GM23338 (cell line): ENCODE results near the gene FAM98C.

Source experiments
- CREB1 ChIP-seq: fragments of 250-450 bp; sonication (Bioruptor Pico); IDR thresholded peaks from 2 replicates; pipeline ENCODE4 v1.5.0; 2020; ENCODE audit warnings: low read depth, mild to moderate bottlenecking, moderate library complexity
- EZH2 ChIP-seq: fragments of 200-600 bp; sonication (generic); IDR thresholded peaks from one replicate; pipeline ENCODE4 v1.8.0; 2017; ENCODE audit warnings: antibody characterized with exemption, mild to moderate bottlenecking, low read depth; ENCODE audit not compliant: unreplicated experiment
- POLR2AphosphoS5 ChIP-seq: IDR thresholded peaks from 2 replicates; pipeline ENCODE4 v1.6.1; 2016; ENCODE audit warnings: antibody characterized with exemption, low read depth
- STAT1 ChIP-seq: IDR thresholded peaks from one replicate; pipeline ENCODE4 v1.6.1; 2016; ENCODE audit warnings: antibody characterized with exemption; ENCODE audit not compliant: unreplicated experiment
- ZNF331 ChIP-seq: fragments of 250-450 bp; sonication (Bioruptor Pico); IDR thresholded peaks from 2 replicates; pipeline ENCODE4 v1.5.0; 2020; ENCODE audit warnings: low read depth, mild to moderate bottlenecking, moderate library complexity
- TF ChIP-seq, protein P1 (sequence below), 2 experiments: fragments of 200-600 bp in 1 of 2; sonication (generic) in 1 of 2; conservative IDR thresholded peaks; 2 replicates each; pipeline versions ENCODE4 v1.5.1 to v1.6.1; 2016 to 2017; ENCODE audit warnings: antibody characterized with exemption in 2 of 2, low read depth in 2 of 2, mild to moderate bottlenecking in 2 of 2, moderate library complexity in 1 of 2
- TF ChIP-seq, protein P2 (sequence below): IDR thresholded peaks from one replicate; pipeline ENCODE4 v1.6.1; 2018; ENCODE audit warnings: antibody characterized with exemption; ENCODE audit not compliant: unreplicated experiment

- TF ChIP-seq, protein P1, sequence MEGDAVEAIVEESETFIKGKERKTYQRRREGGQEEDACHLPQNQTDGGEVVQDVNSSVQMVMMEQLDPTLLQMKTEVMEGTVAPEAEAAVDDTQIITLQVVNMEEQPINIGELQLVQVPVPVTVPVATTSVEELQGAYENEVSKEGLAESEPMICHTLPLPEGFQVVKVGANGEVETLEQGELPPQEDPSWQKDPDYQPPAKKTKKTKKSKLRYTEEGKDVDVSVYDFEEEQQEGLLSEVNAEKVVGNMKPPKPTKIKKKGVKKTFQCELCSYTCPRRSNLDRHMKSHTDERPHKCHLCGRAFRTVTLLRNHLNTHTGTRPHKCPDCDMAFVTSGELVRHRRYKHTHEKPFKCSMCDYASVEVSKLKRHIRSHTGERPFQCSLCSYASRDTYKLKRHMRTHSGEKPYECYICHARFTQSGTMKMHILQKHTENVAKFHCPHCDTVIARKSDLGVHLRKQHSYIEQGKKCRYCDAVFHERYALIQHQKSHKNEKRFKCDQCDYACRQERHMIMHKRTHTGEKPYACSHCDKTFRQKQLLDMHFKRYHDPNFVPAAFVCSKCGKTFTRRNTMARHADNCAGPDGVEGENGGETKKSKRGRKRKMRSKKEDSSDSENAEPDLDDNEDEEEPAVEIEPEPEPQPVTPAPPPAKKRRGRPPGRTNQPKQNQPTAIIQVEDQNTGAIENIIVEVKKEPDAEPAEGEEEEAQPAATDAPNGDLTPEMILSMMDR (conservative IDR thresholded peaks at IDR 0.05; ENCODE audit: low read depth in 2 of 2) = no peak
- TF ChIP-seq EZH2 (no peak), CREB1 (CRISPR knock-in tag) (no peak), POLR2AphosphoS5 (no peak), ZNF331 (CRISPR knock-in tag) (no peak), STAT1 (no peak)
- TF ChIP-seq, protein P2, sequence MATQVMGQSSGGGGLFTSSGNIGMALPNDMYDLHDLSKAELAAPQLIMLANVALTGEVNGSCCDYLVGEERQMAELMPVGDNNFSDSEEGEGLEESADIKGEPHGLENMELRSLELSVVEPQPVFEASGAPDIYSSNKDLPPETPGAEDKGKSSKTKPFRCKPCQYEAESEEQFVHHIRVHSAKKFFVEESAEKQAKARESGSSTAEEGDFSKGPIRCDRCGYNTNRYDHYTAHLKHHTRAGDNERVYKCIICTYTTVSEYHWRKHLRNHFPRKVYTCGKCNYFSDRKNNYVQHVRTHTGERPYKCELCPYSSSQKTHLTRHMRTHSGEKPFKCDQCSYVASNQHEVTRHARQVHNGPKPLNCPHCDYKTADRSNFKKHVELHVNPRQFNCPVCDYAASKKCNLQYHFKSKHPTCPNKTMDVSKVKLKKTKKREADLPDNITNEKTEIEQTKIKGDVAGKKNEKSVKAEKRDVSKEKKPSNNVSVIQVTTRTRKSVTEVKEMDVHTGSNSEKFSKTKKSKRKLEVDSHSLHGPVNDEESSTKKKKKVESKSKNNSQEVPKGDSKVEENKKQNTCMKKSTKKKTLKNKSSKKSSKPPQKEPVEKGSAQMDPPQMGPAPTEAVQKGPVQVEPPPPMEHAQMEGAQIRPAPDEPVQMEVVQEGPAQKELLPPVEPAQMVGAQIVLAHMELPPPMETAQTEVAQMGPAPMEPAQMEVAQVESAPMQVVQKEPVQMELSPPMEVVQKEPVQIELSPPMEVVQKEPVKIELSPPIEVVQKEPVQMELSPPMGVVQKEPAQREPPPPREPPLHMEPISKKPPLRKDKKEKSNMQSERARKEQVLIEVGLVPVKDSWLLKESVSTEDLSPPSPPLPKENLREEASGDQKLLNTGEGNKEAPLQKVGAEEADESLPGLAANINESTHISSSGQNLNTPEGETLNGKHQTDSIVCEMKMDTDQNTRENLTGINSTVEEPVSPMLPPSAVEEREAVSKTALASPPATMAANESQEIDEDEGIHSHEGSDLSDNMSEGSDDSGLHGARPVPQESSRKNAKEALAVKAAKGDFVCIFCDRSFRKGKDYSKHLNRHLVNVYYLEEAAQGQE = no peak
Measured at GRCh38 chr19:38359242-38360021, 43.5 kb upstream of the FAM98C start.
